ENCODE results near the gene ABLIM1. TPM values are rescaled to one million over a fixed set of nuclear protein-coding genes. Genes with fewer than 3 reads are reported as not detected.

Gene ABLIM1
- total RNA-seq, 4 donors from 2014 or later: 185 to 345 (median 304) TPM

GRCh38 chr10:114681542-114681941 lies 23.5 kb upstream of the ABLIM1 start:
- WGBS, 2 donors: 40 to 74% methylated on average over 2 to 5 of the region's 5 CpGs
- intact Hi-C loops (cut with DNase I): no loop called here
- no peak for DNase-seq
- H3K4me3 ChIP-seq: peak overlapping the region in 3 of 4 donors; percentile 39 to 57 (median 42)
- H3K4me1 ChIP-seq: peaks cover 26 to 87% (median 34%) of the 10 kb centered on the region in 3 donors
- peak overlapping the region; percentile 80 to 86 (median 82) for H3K27ac ChIP-seq
- H3K27me3 ChIP-seq: no peaks in the 10 kb centered on the region
- no peaks in the 10 kb centered on the region for H3K36me3 ChIP-seq
- TF ChIP-seq POLR2A (IDR thresholded peaks at IDR 0.05): no peak
- H3K9me3 ChIP-seq: no peaks in the 10 kb centered on the region

GRCh38 chr10:114680543-114681117 lies 22.6 kb upstream of the ABLIM1 start:
- H3K27ac ChIP-seq: peak overlapping the region in 3 of 4 donors; percentile 80 to 84 (median 81)

GRCh38 chr10:114679552-114679951 lies 21.5 kb upstream of the ABLIM1 start:
- Histone ChIP-seq H3K36me3 (no peaks in the 10 kb centered on the region), H3K27me3 (no peaks in the 10 kb centered on the region), H3K4me1 (peaks cover 23 to 73% (median 24%) of the 10 kb centered on the region in 3 donors), H3K27ac (peak overlapping the region; percentile 25 to 84 (median 74)), H3K4me3 (no peak overlapping the region), H3K9me3 (no peaks in the 10 kb centered on the region)
- TF ChIP-seq POLR2A (IDR thresholded peaks at IDR 0.05) (no peak), CTCF (IDR thresholded peaks at IDR 0.05) (no peak)
- intact Hi-C loops (cut with DNase I): no loop called here
- DNase-seq: no peak
- WGBS, 2 donors: 77 to 83% methylated on average over 4 to 5 of the region's 5 CpGs

More at GRCh38 chr10:114680543-114681117, 22.6 kb upstream of the ABLIM1 start:
- Histone ChIP-seq H3K4me1 (peaks cover 26 to 84% (median 31%) of the 10 kb centered on the region in 3 donors), H3K4me3 (no peak overlapping the region), H3K36me3 (no peaks in the 10 kb centered on the region), H3K9me3 (no peaks in the 10 kb centered on the region), H3K27me3 (no peaks in the 10 kb centered on the region)
- intact Hi-C loops (cut with DNase I): no loop called here
- 89 to 93% methylated on average over 3 of the region's 3 CpGs for WGBS, 2 donors
- TF ChIP-seq POLR2A (IDR thresholded peaks at IDR 0.05) (no peak), CTCF (IDR thresholded peaks at IDR 0.05) (no peak)
- no peak for DNase-seq

- intact Hi-C loops (cut with DNase I): no loop called here
- H3K4me1 ChIP-seq: peaks cover 17 to 66% (median 18%) of the 10 kb centered on the region in 3 donors
- no peak overlapping the region for H3K4me3 ChIP-seq
- 28 to 33% methylated on average over 2 of the region's 2 CpGs for WGBS, 2 donors
- TF ChIP-seq CTCF (IDR thresholded peaks at IDR 0.05) (no peak), POLR2A (IDR thresholded peaks at IDR 0.05) (no peak)
- H3K27me3 ChIP-seq: no peaks in the 10 kb centered on the region
- H3K27ac ChIP-seq: peak overlapping the region; percentile 25 to 84 (median 74)
- no peaks in the 10 kb centered on the region for H3K36me3 ChIP-seq
- no peak for DNase-seq
- no peaks in the 10 kb centered on the region for H3K9me3 ChIP-seq
These were observed 20.7 kb upstream of the ABLIM1 start for GRCh38 chr10:114678820-114679219.

- H3K36me3 ChIP-seq: no peaks in the 10 kb centered on the region
- no peak overlapping the region for H3K4me3 ChIP-seq
- H3K27me3 ChIP-seq: no peaks in the 10 kb centered on the region
- DNase-seq: no peak
- intact Hi-C loops (cut with DNase I): no loop called here
- TF ChIP-seq POLR2A (IDR thresholded peaks at IDR 0.05) (no peak), CTCF (IDR thresholded peaks at IDR 0.05) (no peak)
- peak overlapping the region in 3 of 4 donors; percentile 66 to 84 (median 79) for H3K27ac ChIP-seq
- WGBS, 2 donors: 29 to 34% methylated on average over 4 of the region's 4 CpGs
- no peaks in the 10 kb centered on the region for H3K9me3 ChIP-seq
- H3K4me1 ChIP-seq: peaks cover 13 to 61% (median 14%) of the 10 kb centered on the region in 3 donors
These were observed 20.3 kb upstream of the ABLIM1 start for GRCh38 chr10:114678336-114678735.
